SH-SY5Y (cell line): ENCODE measurements around the gene DSEL.

Experiments used
- GATA2 ChIP-seq: IDR thresholded peaks from 2 replicates; pipeline ENCODE4 v1.6.1; 2011; ENCODE audit warnings: mild to moderate bottlenecking, low read depth, low read length
- GATA3 ChIP-seq: IDR thresholded peaks from 2 replicates; pipeline ENCODE4 v1.6.1; 2011; ENCODE audit warnings: low read depth, mild to moderate bottlenecking, low read length, moderate library complexity

DSEL gene

DNA sequence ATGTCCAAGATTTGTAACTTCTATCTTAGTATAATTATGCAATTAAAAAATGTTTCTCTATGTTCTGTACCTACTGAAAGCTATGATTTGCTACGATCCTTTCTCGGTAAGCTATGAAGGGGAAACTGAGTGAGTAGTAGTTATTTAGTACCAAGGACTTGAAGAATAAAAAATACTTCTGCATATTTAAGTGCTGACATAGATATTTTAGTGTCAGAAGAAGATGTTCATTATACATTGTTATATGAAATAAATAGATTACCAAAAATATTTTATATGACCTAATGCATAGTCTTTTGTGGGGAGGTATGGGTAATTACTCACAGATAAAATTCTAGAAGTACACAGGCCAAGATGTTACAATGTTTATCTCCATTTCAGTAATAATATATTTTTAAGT is 39.0 kb downstream of the DSEL start:
- TF ChIP-seq GATA3 = no peak
- no peak for TF ChIP-seq GATA2

DNA sequence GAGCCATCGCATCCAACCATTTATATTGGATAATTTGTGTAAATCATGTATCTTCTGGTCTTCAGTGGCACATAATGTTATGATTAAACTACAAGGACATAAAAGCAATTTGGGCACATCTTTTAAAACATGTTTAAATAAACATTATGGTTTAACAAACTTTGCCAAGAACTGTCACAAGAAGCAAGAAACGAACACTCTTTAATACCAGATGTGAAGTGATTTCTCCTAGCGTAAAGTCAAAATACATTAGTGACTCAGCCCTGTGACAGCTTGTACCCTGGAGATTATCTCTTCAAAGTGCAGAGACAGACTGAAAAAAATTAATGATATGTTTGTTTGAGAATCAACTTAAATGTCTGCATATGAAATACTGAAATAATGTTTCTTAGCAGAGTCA is 39.9 kb downstream of the DSEL start:
- TF ChIP-seq GATA3 = no peak
- TF ChIP-seq GATA2 = no peak

GRCh38 chr18:67475673-67476072 is 40.8 kb downstream of the DSEL start:
- TF ChIP-seq GATA3 (no peak), GATA2 (no peak)

GRCh38 chr18:67468038-67468437 is 48.5 kb downstream of the DSEL start:
- no peak for TF ChIP-seq GATA3
- no peak for TF ChIP-seq GATA2

- TF ChIP-seq GATA2 = no peak
Measured at GRCh38 chr18:67467188-67467587, 49.3 kb downstream of the DSEL start.

GRCh38 chr18:67464499-67464898 is 52.0 kb downstream of the DSEL start:
- no peak for TF ChIP-seq GATA2
- no peak for TF ChIP-seq GATA3

DNA sequence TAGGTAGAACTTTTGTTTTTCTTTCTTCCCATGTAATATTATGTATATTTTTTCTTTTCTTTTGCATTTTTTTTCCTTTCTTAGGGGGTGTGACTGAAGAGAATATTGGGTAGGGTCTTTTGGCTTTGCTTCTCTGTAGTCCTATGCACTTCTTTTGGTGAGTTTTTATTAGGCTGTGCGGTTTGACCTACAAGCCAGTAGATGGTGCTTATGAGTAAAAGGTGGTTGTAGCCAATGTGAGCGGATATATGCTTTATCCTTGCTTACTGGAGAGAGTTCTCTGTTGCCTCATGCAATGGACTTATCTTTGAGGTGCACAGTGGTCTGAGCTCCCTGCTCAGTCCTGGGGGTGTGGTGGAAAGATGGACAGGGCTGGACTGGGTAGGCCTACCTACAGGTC is 52.7 kb downstream of the DSEL start:
- no peak for TF ChIP-seq GATA3
- TF ChIP-seq GATA2 = no peak

GRCh38 chr18:67456711-67457110 is 59.8 kb downstream of the DSEL start:
- TF ChIP-seq GATA2 = no peak
- no peak for TF ChIP-seq GATA3
